ENCODE results near the gene COX7A2L.

COX7A2L gene

DNA sequence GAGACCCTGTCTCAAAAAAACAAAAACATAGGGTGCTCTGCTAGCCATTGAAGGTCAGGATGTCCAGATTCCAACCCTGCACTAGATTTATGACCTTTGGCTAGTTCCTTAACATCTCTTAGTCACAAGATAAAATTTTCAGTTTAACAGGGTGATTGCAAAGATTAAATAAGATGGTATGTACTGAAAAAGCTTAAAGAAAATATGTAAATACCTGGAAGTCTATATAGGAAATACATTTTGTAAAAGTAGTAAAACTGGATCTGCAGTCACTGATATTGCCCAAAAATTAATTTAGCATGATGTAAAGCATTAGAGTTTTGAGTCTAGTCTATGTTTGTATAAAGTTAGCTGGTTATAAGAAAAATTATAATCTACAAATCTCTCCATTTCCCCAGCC lies 5.4 kb upstream of the COX7A2L start:
- TF ChIP-seq, protein P1, sequence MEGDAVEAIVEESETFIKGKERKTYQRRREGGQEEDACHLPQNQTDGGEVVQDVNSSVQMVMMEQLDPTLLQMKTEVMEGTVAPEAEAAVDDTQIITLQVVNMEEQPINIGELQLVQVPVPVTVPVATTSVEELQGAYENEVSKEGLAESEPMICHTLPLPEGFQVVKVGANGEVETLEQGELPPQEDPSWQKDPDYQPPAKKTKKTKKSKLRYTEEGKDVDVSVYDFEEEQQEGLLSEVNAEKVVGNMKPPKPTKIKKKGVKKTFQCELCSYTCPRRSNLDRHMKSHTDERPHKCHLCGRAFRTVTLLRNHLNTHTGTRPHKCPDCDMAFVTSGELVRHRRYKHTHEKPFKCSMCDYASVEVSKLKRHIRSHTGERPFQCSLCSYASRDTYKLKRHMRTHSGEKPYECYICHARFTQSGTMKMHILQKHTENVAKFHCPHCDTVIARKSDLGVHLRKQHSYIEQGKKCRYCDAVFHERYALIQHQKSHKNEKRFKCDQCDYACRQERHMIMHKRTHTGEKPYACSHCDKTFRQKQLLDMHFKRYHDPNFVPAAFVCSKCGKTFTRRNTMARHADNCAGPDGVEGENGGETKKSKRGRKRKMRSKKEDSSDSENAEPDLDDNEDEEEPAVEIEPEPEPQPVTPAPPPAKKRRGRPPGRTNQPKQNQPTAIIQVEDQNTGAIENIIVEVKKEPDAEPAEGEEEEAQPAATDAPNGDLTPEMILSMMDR (conservative IDR thresholded peaks at IDR 0.05; ENCODE audit: low read depth, low read length) = no peak
- no peak for DNase-seq (ENCODE audit: low read depth)

DNA sequence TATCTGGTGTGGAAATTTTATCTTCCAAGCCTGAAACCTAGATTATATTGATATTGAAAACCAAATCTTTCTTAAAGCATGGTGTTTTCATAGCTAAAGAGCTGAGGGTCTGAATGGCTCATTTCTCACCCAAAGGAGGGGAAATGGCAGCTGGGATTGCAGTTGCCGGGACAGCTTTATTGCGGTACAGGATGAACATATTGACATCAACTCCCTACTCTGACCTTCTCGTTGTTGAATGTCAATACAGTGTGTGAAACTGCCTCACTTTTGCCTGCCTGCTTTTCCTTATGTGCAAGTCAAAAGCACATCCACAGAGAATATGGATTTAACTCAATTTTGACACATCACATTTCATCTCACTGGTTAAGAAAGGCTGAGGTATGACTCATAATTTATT lies 3.6 kb upstream of the COX7A2L start:
- TF ChIP-seq, protein P1 (conservative IDR thresholded peaks at IDR 0.05; ENCODE audit: low read depth, low read length) = no peak
- DNase-seq (ENCODE audit: low read depth) = no peak

More for the DNA sequence above, 5.4 kb upstream of the COX7A2L start:
- no peak overlapping the region for H3K4me3 ChIP-seq (ENCODE audit: low read length)

GRCh38 chr2:42363413-42363812 lies 2.4 kb upstream of the COX7A2L start:
- no peak overlapping the region for H3K4me3 ChIP-seq (ENCODE audit: low read length)
- DNase-seq (ENCODE audit: low read depth) = no peak
- TF ChIP-seq, protein P1 (conservative IDR thresholded peaks at IDR 0.05; ENCODE audit: low read depth, low read length) = no peak

More for the DNA sequence above, 3.6 kb upstream of the COX7A2L start:
- H3K4me3 ChIP-seq (ENCODE audit: low read length) = no peak overlapping the region

- no peak for DNase-seq (ENCODE audit: low read depth)
- TF ChIP-seq, protein P1 (conservative IDR thresholded peaks at IDR 0.05; ENCODE audit: low read depth, low read length) = no peak
- H3K4me3 ChIP-seq (ENCODE audit: low read length) = peak overlapping the region; percentile 43
These were observed 789 bp upstream of the COX7A2L start for GRCh38 chr2:42361728-42362283.

DNA sequence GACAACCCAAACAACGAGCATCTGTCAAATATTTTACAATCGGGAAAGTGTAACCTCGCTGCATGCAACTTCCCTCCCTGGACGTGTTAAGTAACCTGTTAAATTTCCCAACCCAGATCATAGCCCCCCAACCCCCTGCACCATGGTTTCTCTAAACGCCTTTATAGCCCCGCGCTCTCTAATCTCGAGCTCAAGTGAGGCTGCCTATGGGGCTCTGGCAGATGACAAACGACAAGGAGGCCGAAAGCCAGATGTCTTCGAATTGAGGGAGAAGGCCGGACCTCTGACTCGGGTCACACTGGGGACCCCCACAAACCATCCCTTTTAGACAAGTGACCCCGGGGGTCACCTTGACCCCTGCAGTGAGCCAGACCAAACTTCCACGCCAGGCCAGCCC lies 526 bp downstream of the COX7A2L start:
- no peak for DNase-seq (ENCODE audit: low read depth)
- TF ChIP-seq, protein P1 (conservative IDR thresholded peaks at IDR 0.05; ENCODE audit: low read depth, low read length) = no peak
- H3K4me3 ChIP-seq (ENCODE audit: low read length) = peak overlapping the region; percentile 97

GRCh38 chr2:42359965-42360483 lies 993 bp downstream of the COX7A2L start:
- TF ChIP-seq, protein P1 (conservative IDR thresholded peaks at IDR 0.05; ENCODE audit: low read depth, low read length) = no peak
- peak overlapping the region; percentile 97 for H3K4me3 ChIP-seq (ENCODE audit: low read length)
- no peak for DNase-seq (ENCODE audit: low read depth)

DNA sequence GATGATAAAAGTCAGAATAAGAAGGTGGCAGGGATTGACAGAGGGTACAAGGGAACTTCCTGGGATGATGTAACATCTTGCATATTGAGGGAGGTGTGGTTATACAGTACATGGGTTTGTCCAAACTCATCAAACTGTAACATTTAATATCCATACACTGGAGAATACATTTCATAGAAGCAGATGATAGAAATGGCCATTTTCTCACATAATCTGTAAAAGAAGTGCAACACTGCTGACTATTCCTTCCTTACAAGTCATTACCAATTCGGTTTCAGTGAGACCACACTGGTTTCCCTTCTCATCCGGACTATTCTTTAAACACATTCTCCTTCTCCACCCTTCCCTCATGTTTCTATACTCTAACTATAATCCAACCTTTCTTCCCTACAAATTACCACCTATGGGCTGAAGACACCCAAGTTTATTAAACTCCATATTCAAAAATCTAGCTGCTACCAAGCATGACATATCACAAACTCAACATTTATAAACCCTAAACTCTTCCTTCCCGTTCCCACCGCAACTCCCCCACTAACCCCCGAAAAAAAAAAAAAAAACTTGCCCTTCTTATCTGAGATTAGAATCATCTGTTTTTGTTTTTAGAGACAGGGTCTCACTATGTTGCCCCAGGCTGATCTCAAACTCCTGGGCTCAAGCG lies 1.6 kb downstream of the COX7A2L start:
- H3K4me3 ChIP-seq (ENCODE audit: low read length) = peak overlapping the region; percentile 97
- DNase-seq (ENCODE audit: low read depth) = no peak
- TF ChIP-seq, protein P1 (conservative IDR thresholded peaks at IDR 0.05; ENCODE audit: low read depth, low read length) = no peak

All from retinal pigment epithelial cell (primary cell).